ENCODE results near the gene VWA3B.

DNA sequence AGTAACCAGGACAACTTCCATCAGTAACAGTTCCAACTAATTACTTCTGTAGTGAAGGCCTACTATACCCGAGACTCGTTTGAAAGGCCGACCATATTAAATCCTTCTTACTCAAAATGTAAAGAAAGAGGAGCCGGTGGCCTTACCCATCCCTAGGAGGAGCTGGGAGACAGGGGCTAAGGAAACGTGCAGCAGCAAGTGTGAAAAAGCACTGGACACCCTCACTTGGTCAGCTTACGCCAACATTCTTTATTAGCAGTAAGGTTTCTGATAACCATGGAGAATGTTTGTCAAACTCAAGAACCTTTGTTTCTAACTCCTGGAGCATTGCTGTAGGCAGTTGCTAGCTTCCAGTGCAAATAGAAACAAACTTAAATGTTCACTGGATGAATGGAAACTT lies 26.7 kb upstream of the VWA3B start:
- TF ChIP-seq, protein P1, sequence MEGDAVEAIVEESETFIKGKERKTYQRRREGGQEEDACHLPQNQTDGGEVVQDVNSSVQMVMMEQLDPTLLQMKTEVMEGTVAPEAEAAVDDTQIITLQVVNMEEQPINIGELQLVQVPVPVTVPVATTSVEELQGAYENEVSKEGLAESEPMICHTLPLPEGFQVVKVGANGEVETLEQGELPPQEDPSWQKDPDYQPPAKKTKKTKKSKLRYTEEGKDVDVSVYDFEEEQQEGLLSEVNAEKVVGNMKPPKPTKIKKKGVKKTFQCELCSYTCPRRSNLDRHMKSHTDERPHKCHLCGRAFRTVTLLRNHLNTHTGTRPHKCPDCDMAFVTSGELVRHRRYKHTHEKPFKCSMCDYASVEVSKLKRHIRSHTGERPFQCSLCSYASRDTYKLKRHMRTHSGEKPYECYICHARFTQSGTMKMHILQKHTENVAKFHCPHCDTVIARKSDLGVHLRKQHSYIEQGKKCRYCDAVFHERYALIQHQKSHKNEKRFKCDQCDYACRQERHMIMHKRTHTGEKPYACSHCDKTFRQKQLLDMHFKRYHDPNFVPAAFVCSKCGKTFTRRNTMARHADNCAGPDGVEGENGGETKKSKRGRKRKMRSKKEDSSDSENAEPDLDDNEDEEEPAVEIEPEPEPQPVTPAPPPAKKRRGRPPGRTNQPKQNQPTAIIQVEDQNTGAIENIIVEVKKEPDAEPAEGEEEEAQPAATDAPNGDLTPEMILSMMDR (IDR thresholded peaks at IDR 0.05; ENCODE audit: insufficient read depth, low read depth, low read length), result no peak
- TF ChIP-seq EZH2 (IDR thresholded peaks at IDR 0.05; ENCODE audit: insufficient read depth, low read length), result no peak

Measured in astrocyte (in vitro differentiated cells and primary cell).